Prostate gland (tissue), 2 donors: Measurements from ENCODE around the gene MAGI2.
"Not testable (repeated sequence)": the region's sequence is repeated elsewhere in the genome, so short reads cannot be mapped to it uniquely, and the experiment has no call there.

ENCODE experiments used
- POLR2A ChIP-seq: fragments of 450-650 bp; IDR thresholded peaks from one replicate; pipeline ENCODE4 v1.6.1; 2016; ENCODE audit warnings: antibody characterized with exemption, mild to moderate bottlenecking
- POLR2AphosphoS5 ChIP-seq: sonication (generic); formaldehyde crosslinking; IDR thresholded peaks from one replicate; pipeline ENCODE4 v1.6.1; 2017; ENCODE audit warnings: antibody characterized with exemption
- TF ChIP-seq, protein P1 (sequence below), 4 experiments: fragments of 200-600 bp in 2 of 4; fragments of 450-650 bp in 2 of 4; sonication (generic) in 2 of 4; IDR thresholded peaks; 1 replicate in 3 of 4; 2 replicates in 1 of 4; pipeline ENCODE4 v1.5.1; 2016 to 2019; ENCODE audit warnings: antibody characterized with exemption in 4 of 4, mild to moderate bottlenecking in 2 of 4, moderate library complexity in 2 of 4

DNA sequence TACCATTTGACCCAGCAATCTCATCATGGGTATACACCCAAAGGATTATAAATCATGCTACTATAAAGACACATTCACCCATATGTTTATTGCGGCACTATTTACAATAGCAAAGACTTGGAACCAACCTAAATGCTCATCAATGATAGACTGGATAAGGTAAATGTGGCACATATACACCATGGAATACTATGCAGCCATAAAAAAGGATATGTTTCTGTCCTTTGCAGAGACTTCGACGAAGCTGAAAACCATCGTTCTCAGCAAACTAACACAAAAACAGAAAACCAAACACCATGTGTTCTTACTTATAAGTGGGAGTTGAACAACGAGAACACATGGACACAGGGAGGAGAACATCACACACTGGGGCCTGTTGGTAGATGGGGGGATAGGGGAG, 1131.2 kb downstream of the MAGI2 start:
- not testable (repeated sequence) for TF ChIP-seq POLR2AphosphoS5, POLR2A
- TF ChIP-seq, protein P1, sequence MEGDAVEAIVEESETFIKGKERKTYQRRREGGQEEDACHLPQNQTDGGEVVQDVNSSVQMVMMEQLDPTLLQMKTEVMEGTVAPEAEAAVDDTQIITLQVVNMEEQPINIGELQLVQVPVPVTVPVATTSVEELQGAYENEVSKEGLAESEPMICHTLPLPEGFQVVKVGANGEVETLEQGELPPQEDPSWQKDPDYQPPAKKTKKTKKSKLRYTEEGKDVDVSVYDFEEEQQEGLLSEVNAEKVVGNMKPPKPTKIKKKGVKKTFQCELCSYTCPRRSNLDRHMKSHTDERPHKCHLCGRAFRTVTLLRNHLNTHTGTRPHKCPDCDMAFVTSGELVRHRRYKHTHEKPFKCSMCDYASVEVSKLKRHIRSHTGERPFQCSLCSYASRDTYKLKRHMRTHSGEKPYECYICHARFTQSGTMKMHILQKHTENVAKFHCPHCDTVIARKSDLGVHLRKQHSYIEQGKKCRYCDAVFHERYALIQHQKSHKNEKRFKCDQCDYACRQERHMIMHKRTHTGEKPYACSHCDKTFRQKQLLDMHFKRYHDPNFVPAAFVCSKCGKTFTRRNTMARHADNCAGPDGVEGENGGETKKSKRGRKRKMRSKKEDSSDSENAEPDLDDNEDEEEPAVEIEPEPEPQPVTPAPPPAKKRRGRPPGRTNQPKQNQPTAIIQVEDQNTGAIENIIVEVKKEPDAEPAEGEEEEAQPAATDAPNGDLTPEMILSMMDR (IDR thresholded peaks at IDR 0.05): not testable (repeated sequence)
